D721Med (cell line): ENCODE data around the gene RELL2.

Source experiments
- DNase-seq: peaks from one replicate; pipeline ENCODE4 v3.0.0; 2011; ENCODE audit warnings: low spot score; ENCODE audit not compliant: insufficient read length
- FAIRE-seq: peaks from 2 replicates; lab custom pipeline; 2011; peaks lifted over from hg19 to GRCh38; lab: Jason Lieb, UNC
- TF ChIP-seq, protein P1 (sequence below): IDR thresholded peaks from 2 replicates; pipeline ENCODE4 v1.5.1; 2012; ENCODE audit warnings: mild to moderate bottlenecking, control low read depth; ENCODE audit not compliant: insufficient read depth; ENCODE audit errors: missing control alignments

Gene RELL2

DNA sequence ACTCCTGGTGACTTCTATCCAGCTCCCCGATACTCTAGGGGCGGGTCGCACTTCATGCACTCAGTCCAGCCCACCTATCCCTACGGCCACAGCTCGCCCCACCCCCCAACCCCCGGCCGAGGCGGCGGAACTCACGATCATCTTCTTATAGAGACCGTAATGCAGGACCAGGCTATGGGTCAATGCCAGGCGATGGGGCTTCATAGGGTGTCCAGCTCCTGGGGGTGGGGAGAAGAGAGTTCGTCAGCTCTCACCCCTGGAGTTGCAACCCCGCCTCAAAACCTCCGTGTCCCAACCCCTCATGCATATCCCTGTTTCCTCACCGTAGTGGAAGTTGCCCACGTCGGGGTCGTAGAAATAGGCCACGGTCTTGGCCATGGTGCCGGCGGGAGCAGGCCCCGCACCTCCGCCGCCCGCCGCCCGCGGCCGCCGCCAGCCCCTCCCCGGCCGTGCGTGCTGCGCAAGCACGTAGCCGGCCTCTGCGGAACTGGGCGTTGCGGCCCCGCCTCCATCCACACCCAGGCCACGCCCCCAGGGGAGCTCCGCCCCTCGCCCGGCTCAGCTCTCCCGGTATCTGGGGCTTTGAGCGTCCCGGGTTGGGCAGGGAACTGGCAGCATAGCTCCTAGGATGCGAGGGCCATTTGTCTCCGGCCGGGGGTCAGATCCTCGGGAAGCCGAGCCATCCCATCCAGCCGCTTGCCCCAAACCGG, at the start of gene RELL2, which contains the start of gene HDAC3:
RELL2 (plus strand) TSS at position 585 of the 710 bp plus-strand sequence. CDS start 1,229 bp downstream, outside the sequence.
HDAC3 (minus strand) TSS at position 437 of the 710 bp plus-strand sequence; CDS start at position 378, 59 bp downstream.
- FAIRE-seq (no peak), DNase-seq (peak; percentile 96)

DNA sequence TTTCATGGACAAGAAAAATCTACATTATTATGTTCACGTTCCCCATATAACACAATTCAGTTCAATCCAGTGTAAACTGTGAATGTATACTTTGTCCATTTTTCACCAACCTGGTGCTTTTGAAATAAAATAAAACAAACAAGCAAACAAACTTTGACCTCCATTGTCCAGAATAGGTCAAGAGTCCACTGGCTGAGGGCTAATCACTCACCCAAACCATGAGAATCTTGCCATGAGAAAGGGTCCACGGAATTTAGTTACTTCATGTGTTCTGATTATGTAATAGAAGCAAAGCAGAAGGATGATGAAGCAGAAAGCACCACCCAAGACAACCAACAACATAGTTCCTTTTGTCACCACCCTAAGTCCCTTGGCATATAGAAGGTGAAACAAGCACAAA, 46.7 kb upstream of the RELL2 start:
- TF ChIP-seq, protein P1, sequence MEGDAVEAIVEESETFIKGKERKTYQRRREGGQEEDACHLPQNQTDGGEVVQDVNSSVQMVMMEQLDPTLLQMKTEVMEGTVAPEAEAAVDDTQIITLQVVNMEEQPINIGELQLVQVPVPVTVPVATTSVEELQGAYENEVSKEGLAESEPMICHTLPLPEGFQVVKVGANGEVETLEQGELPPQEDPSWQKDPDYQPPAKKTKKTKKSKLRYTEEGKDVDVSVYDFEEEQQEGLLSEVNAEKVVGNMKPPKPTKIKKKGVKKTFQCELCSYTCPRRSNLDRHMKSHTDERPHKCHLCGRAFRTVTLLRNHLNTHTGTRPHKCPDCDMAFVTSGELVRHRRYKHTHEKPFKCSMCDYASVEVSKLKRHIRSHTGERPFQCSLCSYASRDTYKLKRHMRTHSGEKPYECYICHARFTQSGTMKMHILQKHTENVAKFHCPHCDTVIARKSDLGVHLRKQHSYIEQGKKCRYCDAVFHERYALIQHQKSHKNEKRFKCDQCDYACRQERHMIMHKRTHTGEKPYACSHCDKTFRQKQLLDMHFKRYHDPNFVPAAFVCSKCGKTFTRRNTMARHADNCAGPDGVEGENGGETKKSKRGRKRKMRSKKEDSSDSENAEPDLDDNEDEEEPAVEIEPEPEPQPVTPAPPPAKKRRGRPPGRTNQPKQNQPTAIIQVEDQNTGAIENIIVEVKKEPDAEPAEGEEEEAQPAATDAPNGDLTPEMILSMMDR, result no peak
- DNase-seq (no peak), FAIRE-seq (no peak)

More for the DNA sequence above, at the start of gene RELL2, which contains the start of gene HDAC3:
- TF ChIP-seq, protein P1, result no peak

- no peak for FAIRE-seq
- no peak for DNase-seq
- TF ChIP-seq, protein P1, result no peak
These were observed 39.9 kb upstream of the RELL2 start for GRCh38 chr5:141596867-141597266.

DNA sequence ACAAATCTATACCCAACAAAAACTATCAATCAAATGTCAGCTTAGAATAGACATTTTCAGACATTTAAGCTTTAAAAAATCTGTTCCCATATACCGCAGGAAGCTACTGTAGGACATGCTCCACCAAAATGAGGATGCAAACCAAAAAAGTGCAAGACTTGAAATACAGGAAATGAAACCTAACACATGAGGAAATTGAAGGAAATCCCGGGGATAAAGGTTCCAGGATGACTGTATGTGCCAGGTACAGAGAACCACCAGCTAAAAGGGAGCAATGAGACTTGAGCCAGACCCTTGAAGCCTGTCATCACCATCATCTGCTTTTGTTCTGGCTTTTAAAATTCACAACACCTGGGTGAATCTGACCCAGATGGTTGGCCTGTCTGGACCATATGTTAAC, 39.4 kb upstream of the RELL2 start:
- DNase-seq, result no peak
- no peak for FAIRE-seq
- TF ChIP-seq, protein P1, result no peak

DNA sequence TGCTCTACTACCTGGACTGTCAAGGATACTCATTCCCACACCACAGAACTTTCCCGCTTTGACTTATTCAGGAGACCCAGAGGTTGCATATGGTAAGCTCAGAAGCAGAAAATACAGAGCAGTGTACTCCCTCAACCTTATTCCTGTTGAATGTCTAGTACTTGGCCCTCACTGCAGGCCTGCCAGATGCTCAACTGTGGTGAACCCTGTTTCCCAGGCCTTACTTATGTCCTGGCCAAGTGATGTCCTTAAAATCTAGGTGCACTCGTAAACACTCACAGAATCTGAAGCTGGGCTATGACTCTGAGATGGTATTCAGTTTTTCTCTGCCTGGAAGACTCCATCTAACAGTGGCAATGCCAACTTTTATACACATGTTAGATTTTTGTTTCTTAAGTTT, 39.0 kb upstream of the RELL2 start:
- no peak for DNase-seq
- no peak for FAIRE-seq
- TF ChIP-seq, protein P1, result no peak

GRCh38 chr5:141598391-141599345, 38.1 kb upstream of the RELL2 start:
- TF ChIP-seq, protein P1, result no peak
- FAIRE-seq (no peak), DNase-seq (no peak)
